A549 (cell line): ENCODE results near the gene TRPM4. TPM values are rescaled to one million over a fixed set of nuclear protein-coding genes. Genes with fewer than 3 reads are reported as not detected.
A peak's percentile ranks its signal among the peaks of the same experiment; 100 is the strongest.

Experiments used
- ATAC-seq, 2 experiments: fragments of 200-7000 bp in 1 of 2; fragments of >200 bp in 1 of 2; cut with Nextera tagmentation in 1 of 2; cut with Tn5 transposase in 1 of 2; 3 replicates each; pipeline versions ENCODE4 v1.8.0 to v1.9.1; 2018 to 2020; ENCODE audit warnings: mild to moderate bottlenecking in 1 of 2, moderate library complexity in 1 of 2
- CTCF ChIA-PET: fragments of 300-600 bp; sonication (Branson Sonifier 250); formaldehyde crosslinking; extraction: SDS; loops from one replicate; lab custom pipeline; 2021; ENCODE audit warnings: antibody characterized with exemption, inconsistent platforms; lab: Yijun Ruan, JAX
- POLR2A ChIA-PET: fragments of 350-600 bp; formaldehyde crosslinking; extraction: SDS; loops from one replicate; lab custom pipeline; 2021; ENCODE audit warnings: antibody characterized with exemption, inconsistent platforms; lab: Yijun Ruan, JAX
- DNase-seq, 2 experiments: peaks; one replicate each; pipeline versions ENCODE4 v3.0.0 to v3.0.0-alpha.2; 2011 to 2016; ENCODE audit warnings: low read depth in 1 of 2, low spot score in 1 of 2
- FAIRE-seq: peaks from 2 replicates; lab custom pipeline; 2011; peaks lifted over from hg19 to GRCh38; lab: Jason Lieb, UNC
- H3K27ac ChIP-seq, 2 experiments: fragments of >200 bp; sonication (Bioruptor Twin); formaldehyde crosslinking; 3 replicates each; pipeline ENCODE4 v1.5.1; 2016 to 2017
- H3K4me1 ChIP-seq: fragments of >200 bp; sonication (Bioruptor Twin); formaldehyde crosslinking; 3 replicates; pipeline ENCODE4 v1.6.1; 2016
- H3K4me2 ChIP-seq: fragments of >200 bp; sonication (Bioruptor Twin); formaldehyde crosslinking; 3 replicates; pipeline ENCODE4 v1.6.1; 2016
- H3K4me3 ChIP-seq: fragments of >200 bp; sonication (Bioruptor Twin); formaldehyde crosslinking; 3 replicates; pipeline ENCODE4 v1.5.1; 2016
- H3K9me3 ChIP-seq: fragments of >200 bp; sonication (Bioruptor Twin); formaldehyde crosslinking; 3 replicates; pipeline ENCODE4 v1.6.1; 2016
- CBX2 ChIP-seq: fragments of 200-600 bp; sonication (generic); IDR thresholded peaks from 2 replicates; pipeline ENCODE4 v1.6.1; 2016; ENCODE audit warnings: low read depth, mild to moderate bottlenecking, borderline replicate concordance
- CEBPB ChIP-seq, 2 experiments: fragments of >200 bp in 1 of 2; sonication (Bioruptor Twin) in 1 of 2; formaldehyde crosslinking in 1 of 2; IDR thresholded peaks; 2 replicates each; pipeline ENCODE4 v1.6.1; 2012 to 2016
- CHD2 ChIP-seq: fragments of 150-350 bp; IDR thresholded peaks from 2 replicates; pipeline ENCODE4 v1.6.1; 2014; ENCODE audit warnings: low read length; ENCODE audit not compliant: partially characterized antibody
- EHMT2 ChIP-seq: fragments of 200-600 bp; sonication (generic); IDR thresholded peaks from 2 replicates; pipeline ENCODE4 v1.6.1; 2016; ENCODE audit warnings: antibody characterized with exemption, low read depth, mild to moderate bottlenecking, moderate library complexity
- FOSB ChIP-seq: fragments of 250-450 bp; sonication (Bioruptor Pico); IDR thresholded peaks from 2 replicates; pipeline ENCODE4 v1.5.0; 2020; ENCODE audit warnings: mild to moderate bottlenecking, moderate library complexity
- GATA3 ChIP-seq: IDR thresholded peaks from 2 replicates; pipeline ENCODE4 v1.6.1; 2012; ENCODE audit warnings: borderline replicate concordance
- HDAC2 ChIP-seq: fragments of 200-600 bp; sonication (generic); IDR thresholded peaks from 2 replicates; pipeline ENCODE4 v1.6.1; 2016
- HEYL ChIP-seq: fragments of 250-450 bp; sonication (Bioruptor Pico); IDR thresholded peaks from 2 replicates; pipeline ENCODE4 v1.8.0; 2021; ENCODE audit warnings: mild to moderate bottlenecking, moderate library complexity
- MAZ ChIP-seq: fragments of 150-350 bp; IDR thresholded peaks from 2 replicates; pipeline ENCODE4 v1.6.1; 2014; ENCODE audit warnings: antibody characterized with exemption, low read depth, low read length, borderline replicate concordance
- MYC ChIP-seq: IDR thresholded peaks from 2 replicates; pipeline ENCODE4 v1.6.1; 2012; ENCODE audit warnings: mild to moderate bottlenecking, inconsistent platforms, low read length, improper control_type of control experiment, borderline replicate concordance
- NR3C1 ChIP-seq: fragments of >200 bp; sonication (Bioruptor Twin); formaldehyde crosslinking; IDR thresholded peaks from 3 replicates; pipeline ENCODE4 v1.6.1; 2017
- RFX5 ChIP-seq: fragments of 450-650 bp; IDR thresholded peaks from 2 replicates; pipeline ENCODE4 v1.7.1; 2014; ENCODE audit warnings: antibody characterized with exemption, mild to moderate bottlenecking, moderate library complexity
- TP53 ChIP-seq: fragments of 250-450 bp; sonication (Bioruptor Pico); IDR thresholded peaks from 2 replicates; pipeline ENCODE4 v1.5.0; 2021; ENCODE audit warnings: mild to moderate bottlenecking, moderate library complexity
- ZFP36 ChIP-seq: fragments of 450-650 bp; IDR thresholded peaks from 2 replicates; pipeline ENCODE4 v1.6.1; 2014; ENCODE audit warnings: borderline replicate concordance; ENCODE audit not compliant: partially characterized antibody
- ZNF302 ChIP-seq: fragments of 250-450 bp; sonication (Bioruptor Pico); IDR thresholded peaks from 2 replicates; pipeline ENCODE4 v1.9.0; 2021; ENCODE audit warnings: inconsistent platforms, mild to moderate bottlenecking, moderate library complexity
- ZSCAN20 ChIP-seq: fragments of 250-450 bp; sonication (Bioruptor Pico); IDR thresholded peaks from 2 replicates; pipeline ENCODE4 v1.8.0; 2022; ENCODE audit warnings: mild to moderate bottlenecking, moderate library complexity
- WGBS: methylation state at CpG from one replicate; pipeline ENCODE4 v1.1.6; 2017; ENCODE audit errors: missing lambda C conversion rate; 5-methylcytosine and 5-hydroxymethylcytosine counted together
- polyA plus RNA-seq, 4 experiments: library from polyadenylated mRNA; depleted of rRNA in 3 of 4; stranded (reverse); fragments of >200 nt; fragmentation: RNase III in 1 of 4; extraction: RNeasy Plus Mini Kit Qiagen cat#74134 plus additional on column Dnase treatment in 1 of 4; gene quantifications; 2 replicates in 3 of 4; 3 replicates in 1 of 4; pipeline ENCODE4 v1.2.3, GENCODE V29; 2011 to 2017
- TF ChIP-seq, protein P1 (sequence below): IDR thresholded peaks from 2 replicates; pipeline ENCODE4 v1.6.1; 2012
- TF ChIP-seq, protein P2 (sequence below): fragments of 150-350 bp; IDR thresholded peaks from 2 replicates; pipeline ENCODE4 v1.6.1; 2014; ENCODE audit warnings: low read depth, mild to moderate bottlenecking, low read length
- TF ChIP-seq, protein P3 (sequence below): fragments of 250-450 bp; sonication (Bioruptor Pico); IDR thresholded peaks from 2 replicates; pipeline ENCODE4 v1.5.0; 2021; ENCODE audit warnings: mild to moderate bottlenecking, moderate library complexity, borderline replicate concordance
- TF ChIP-seq, protein P4 (sequence below): IDR thresholded peaks from 2 replicates; pipeline ENCODE4 v1.6.1; 2012; ENCODE audit warnings: low read depth, borderline replicate concordance

The TRPM4 gene
- polyA plus RNA-seq, 2 of the 4 experiments (the other 2 are of a cell fraction), result 4.7 to 9.1 TPM

DNA sequence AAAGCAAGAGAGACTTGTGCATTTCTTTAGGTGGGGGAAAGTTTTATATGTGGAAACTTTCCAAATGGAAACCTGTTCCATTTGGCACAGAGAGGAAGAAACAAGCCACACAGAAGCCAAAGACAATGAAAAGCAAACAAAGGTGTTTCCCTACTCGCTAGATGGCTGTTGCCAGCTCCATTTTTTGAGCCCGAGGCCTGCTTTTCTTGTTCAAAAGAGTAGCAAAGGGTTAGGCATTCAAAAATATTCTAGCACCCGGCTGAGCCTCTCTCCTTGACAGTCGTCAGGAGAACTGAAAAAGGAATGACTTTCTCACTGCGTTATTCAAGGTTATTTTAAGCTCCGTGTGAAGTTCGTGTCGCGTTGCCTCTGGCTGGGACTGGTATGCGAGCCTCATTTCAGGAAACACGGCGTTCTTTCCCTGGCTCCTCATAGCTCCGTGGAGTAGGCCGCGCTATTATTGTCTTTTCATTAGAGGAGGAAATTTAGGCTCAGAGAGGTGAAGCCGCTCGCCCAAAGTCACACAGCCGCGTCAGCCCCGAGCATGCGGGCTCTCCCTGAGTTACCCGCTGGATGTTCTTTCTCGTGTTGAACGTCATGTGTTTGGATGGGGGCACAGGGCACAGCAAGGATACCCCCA is 7.6 kb downstream of the TRPM4 start:
- no peak overlapping the region for H3K27ac ChIP-seq
- H3K9me3 ChIP-seq, result no peaks in the 10 kb centered on the region
- TF ChIP-seq ZFP36 (peak; percentile 24), GATA3 (no peak)
- TF ChIP-seq, all 56 proteins: peak for 1
- ATAC-seq (no peak; a peak in 1 of 6 replicates), DNase-seq (no peak), FAIRE-seq (no peak)
- Histone ChIP-seq H3K4me1 (peaks cover 5% of the 10 kb centered on the region; the same call in 2 of the 3 replicates), H3K4me3 (no peak overlapping the region), H3K4me2 (no peak overlapping the region)
- 85% methylated on average over 24 of the region's 24 CpGs for WGBS
- POLR2A ChIA-PET, result no interaction called here
- CTCF ChIA-PET, result interaction anchor here (0.9 to 6.8 kb wide), 6 partner anchors 19 to 227 kb away, joined by 3 to 30 read pairs (median 4); partner anchors contain the start of gene LIN7B

DNA sequence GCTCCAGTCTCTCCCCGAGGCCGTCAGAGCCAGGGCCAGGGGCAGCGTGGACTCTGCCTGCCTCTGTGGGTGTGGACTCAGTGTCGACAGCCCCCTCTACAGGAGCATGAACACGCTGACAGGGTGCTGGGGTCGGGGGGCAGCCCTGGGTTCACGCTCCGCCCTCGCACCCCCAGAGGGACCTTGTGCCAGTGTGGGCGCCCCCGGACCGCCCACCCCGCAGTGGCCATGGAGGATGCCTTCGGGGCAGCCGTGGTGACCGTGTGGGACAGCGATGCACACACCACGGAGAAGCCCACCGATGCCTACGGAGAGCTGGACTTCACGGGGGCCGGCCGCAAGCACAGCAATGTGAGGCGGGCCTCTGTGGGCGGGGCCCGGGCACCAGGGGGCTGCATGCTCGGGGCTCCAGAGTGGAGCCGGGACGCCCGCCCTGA is 8.3 kb downstream of the TRPM4 start:
- no peak overlapping the region for H3K4me3 ChIP-seq
- FAIRE-seq (no peak), ATAC-seq (peak; percentile 49 to 51; a peak in 5 of 6 replicates), DNase-seq (no peak)
- ChIA-PET CTCF (interaction anchor here (1.3 to 1.5 kb wide), 2 partner anchors 20 to 52 kb away, joined by 4 to 5 read pairs; partner anchors contain the start of gene LIN7B), POLR2A (no interaction called here)
- TF ChIP-seq HEYL (no peak), CHD2 (no peak)
- H3K9me3 ChIP-seq, result no peaks in the 10 kb centered on the region
- H3K4me1 ChIP-seq, result peaks cover 10% of the 10 kb centered on the region; the same call in 2 of the 3 replicates
- 96% methylated on average over 25 of the region's 30 CpGs for WGBS
- H3K27ac ChIP-seq, result no peak overlapping the region
- H3K4me2 ChIP-seq, result no peak overlapping the region

DNA sequence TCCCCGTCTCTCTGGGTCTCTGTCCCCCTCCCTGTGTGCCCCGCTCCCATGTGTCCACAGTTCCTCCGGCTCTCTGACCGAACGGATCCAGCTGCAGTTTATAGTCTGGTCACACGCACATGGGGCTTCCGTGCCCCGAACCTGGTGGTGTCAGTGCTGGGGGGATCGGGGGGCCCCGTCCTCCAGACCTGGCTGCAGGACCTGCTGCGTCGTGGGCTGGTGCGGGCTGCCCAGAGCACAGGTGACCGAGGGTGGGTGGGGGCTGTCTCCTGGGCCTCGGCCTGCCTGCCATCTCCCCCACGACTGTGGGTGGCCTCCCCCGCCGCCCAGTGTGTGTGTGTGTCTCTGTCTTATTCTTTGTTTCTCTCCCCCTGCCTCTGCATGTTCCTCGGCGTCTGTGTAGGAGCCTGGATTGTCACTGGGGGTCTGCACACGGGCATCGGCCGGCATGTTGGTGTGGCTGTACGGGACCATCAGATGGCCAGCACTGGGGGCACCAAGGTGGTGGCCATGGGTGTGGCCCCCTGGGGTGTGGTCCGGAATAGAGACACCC is 10.3 kb downstream of the TRPM4 start:
- no peak overlapping the region for H3K27ac ChIP-seq
- ATAC-seq (peak in 1 of 2 experiments; percentile 37; a peak in 2 of 6 replicates), DNase-seq (no peak), FAIRE-seq (no peak)
- no peak overlapping the region for H3K4me2 ChIP-seq
- no peaks in the 10 kb centered on the region for H3K9me3 ChIP-seq
- ChIA-PET CTCF (interaction anchor here (0.6 to 1.1 kb wide), 2 partner anchors 31 to 238 kb away, joined by 3 to 4 read pairs; no protein-coding TSS in a partner anchor), POLR2A (no interaction called here)
- TF ChIP-seq RFX5 (no peak), HDAC2 (no peak), MYC (no peak), ZSCAN20 (CRISPR knock-in tag) (no peak), CEBPB (IDR thresholded peaks at IDR 0.05) (no peak), ZNF302 (no peak), CHD2 (no peak), GATA3 (no peak), TP53 (CRISPR knock-in tag) (no peak), EHMT2 (no peak), NR3C1 (no peak), CBX2 (no peak), MAZ (no peak), FOSB (CRISPR knock-in tag) (no peak)
- TF ChIP-seq, protein P1, sequence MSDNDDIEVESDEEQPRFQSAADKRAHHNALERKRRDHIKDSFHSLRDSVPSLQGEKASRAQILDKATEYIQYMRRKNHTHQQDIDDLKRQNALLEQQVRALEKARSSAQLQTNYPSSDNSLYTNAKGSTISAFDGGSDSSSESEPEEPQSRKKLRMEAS, result no peak
- TF ChIP-seq, protein P2, sequence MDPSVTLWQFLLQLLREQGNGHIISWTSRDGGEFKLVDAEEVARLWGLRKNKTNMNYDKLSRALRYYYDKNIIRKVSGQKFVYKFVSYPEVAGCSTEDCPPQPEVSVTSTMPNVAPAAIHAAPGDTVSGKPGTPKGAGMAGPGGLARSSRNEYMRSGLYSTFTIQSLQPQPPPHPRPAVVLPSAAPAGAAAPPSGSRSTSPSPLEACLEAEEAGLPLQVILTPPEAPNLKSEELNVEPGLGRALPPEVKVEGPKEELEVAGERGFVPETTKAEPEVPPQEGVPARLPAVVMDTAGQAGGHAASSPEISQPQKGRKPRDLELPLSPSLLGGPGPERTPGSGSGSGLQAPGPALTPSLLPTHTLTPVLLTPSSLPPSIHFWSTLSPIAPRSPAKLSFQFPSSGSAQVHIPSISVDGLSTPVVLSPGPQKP, result no peak
- TF ChIP-seq, protein P3, sequence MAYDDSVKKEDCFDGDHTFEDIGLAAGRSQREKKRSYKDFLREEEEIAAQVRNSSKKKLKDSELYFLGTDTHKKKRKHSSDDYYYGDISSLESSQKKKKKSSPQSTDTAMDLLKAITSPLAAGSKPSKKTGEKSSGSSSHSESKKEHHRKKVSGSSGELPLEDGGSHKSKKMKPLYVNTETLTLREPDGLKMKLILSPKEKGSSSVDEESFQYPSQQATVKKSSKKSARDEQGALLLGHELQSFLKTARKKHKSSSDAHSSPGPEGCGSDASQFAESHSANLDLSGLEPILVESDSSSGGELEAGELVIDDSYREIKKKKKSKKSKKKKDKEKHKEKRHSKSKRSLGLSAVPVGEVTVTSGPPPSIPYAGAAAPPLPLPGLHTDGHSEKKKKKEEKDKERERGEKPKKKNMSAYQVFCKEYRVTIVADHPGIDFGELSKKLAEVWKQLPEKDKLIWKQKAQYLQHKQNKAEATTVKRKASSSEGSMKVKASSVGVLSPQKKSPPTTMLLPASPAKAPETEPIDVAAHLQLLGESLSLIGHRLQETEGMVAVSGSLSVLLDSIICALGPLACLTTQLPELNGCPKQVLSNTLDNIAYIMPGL (CRISPR knock-in tag), result no peak
- TF ChIP-seq, protein P4, sequence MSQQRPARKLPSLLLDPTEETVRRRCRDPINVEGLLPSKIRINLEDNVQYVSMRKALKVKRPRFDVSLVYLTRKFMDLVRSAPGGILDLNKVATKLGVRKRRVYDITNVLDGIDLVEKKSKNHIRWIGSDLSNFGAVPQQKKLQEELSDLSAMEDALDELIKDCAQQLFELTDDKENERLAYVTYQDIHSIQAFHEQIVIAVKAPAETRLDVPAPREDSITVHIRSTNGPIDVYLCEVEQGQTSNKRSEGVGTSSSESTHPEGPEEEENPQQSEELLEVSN, result no peak
- H3K4me1 ChIP-seq, result peaks cover 10% of the 10 kb centered on the region; the same call in 2 of the 3 replicates
- 87% methylated on average over 25 of the region's 25 CpGs for WGBS
- H3K4me3 ChIP-seq, result no peak overlapping the region
